Lower lobe of right lung (tissue), 2 donors: Measurements from ENCODE around the gene BEST1. TPM values are rescaled to one million over a fixed set of nuclear protein-coding genes. Genes with fewer than 3 reads are reported as not detected.
A peak's percentile ranks its signal among the peaks of the same experiment; 100 is the strongest.

Source experiments
- ATAC-seq, 2 donors: fragments of 200-7000 bp; cut with Tn5 transposase; one replicate each; pipeline ENCODE4 v1.9.1; 2020 to 2022; ENCODE audit warnings: mild to moderate bottlenecking in 2 of 2, moderate library complexity in 2 of 2
- DNase-seq: peaks from one replicate; pipeline ENCODE4 v3.0.0-alpha.2; 2020
- H3K27ac ChIP-seq: fragments of 200-600 bp; one replicate; pipeline ENCODE4 v1.8.0; 2022
- H3K27me3 ChIP-seq: fragments of 200-600 bp; one replicate; pipeline ENCODE4 v1.8.0; 2022; ENCODE audit warnings: low read depth
- H3K36me3 ChIP-seq: fragments of 200-600 bp; one replicate; pipeline ENCODE4 v1.8.0; 2022; ENCODE audit warnings: mild to moderate bottlenecking
- H3K4me1 ChIP-seq: fragments of 200-600 bp; one replicate; pipeline ENCODE4 v1.8.0; 2022
- H3K4me3 ChIP-seq: fragments of 200-600 bp; one replicate; pipeline ENCODE4 v1.8.0; 2022; ENCODE audit warnings: mild to moderate bottlenecking
- H3K9me3 ChIP-seq: fragments of 200-600 bp; one replicate; pipeline ENCODE4 v1.8.0; 2022
- CTCF ChIP-seq: fragments of 200-600 bp; IDR thresholded peaks from one replicate; pipeline ENCODE4 v1.8.0; 2022; ENCODE audit warnings: antibody characterized with exemption, mild to moderate bottlenecking
- intact Hi-C: fragments of 100-400 bp; cut with DNase I; formaldehyde crosslinking; loops from one replicate; pipeline ENCODE4 v1.11.0; 2022
- total RNA-seq: library from RNA; stranded (reverse); fragmentation: NEBNext Ultra II Directional; extraction: Animal tissue kit (Norgen Biotek cat#: 25700); gene quantifications from one replicate; pipeline ENCODE4 v1.2.1, GENCODE V29; 2021
- donor health status: DM: no; HTN: yes; CAD: no; lungs with severe emphysema.

BEST1 gene
- total RNA-seq, 1 donor from 2014 or later = 14.1 TPM

- Histone ChIP-seq H3K4me3 (no peak overlapping the region), H3K4me1 (peaks cover 95% of the 10 kb centered on the region), H3K27ac (peak overlapping the region; percentile 97), H3K9me3 (no peaks in the 10 kb centered on the region), H3K36me3 (no peaks in the 10 kb centered on the region), H3K27me3 (no peaks in the 10 kb centered on the region)
- DNase-seq = no peak
- no peak for TF ChIP-seq CTCF
- no peak for ATAC-seq
- intact Hi-C loops = no loop called here
Measured at GRCh38 chr11:61973476-61974162, 23.5 kb downstream of the BEST1 start.

GRCh38 chr11:61974766-61975631 is 24.8 kb downstream of the BEST1 start:
- Histone ChIP-seq H3K27me3 (no peaks in the 10 kb centered on the region), H3K4me3 (no peak overlapping the region), H3K4me1 (peaks cover 88% of the 10 kb centered on the region), H3K9me3 (no peaks in the 10 kb centered on the region), H3K27ac (no peak overlapping the region), H3K36me3 (no peaks in the 10 kb centered on the region)
- no peak for DNase-seq
- peak in 1 of 2 donors; percentile 4 for ATAC-seq
- intact Hi-C loops = no loop called here
- TF ChIP-seq CTCF = no peak

- Histone ChIP-seq H3K27me3 (no peaks in the 10 kb centered on the region), H3K36me3 (no peaks in the 10 kb centered on the region), H3K4me3 (no peak overlapping the region), H3K9me3 (no peaks in the 10 kb centered on the region), H3K4me1 (peaks cover 80% of the 10 kb centered on the region), H3K27ac (no peak overlapping the region)
- TF ChIP-seq CTCF = no peak
- intact Hi-C loops = no loop called here
- DNase-seq (no peak), ATAC-seq (no peak)
Measured at GRCh38 chr11:61975638-61976419, 25.7 kb downstream of the BEST1 start.

GRCh38 chr11:61976420-61976800 is 26.3 kb downstream of the BEST1 start:
- no peak for TF ChIP-seq CTCF
- intact Hi-C loops = no loop called here
- DNase-seq (no peak), ATAC-seq (no peak)
- Histone ChIP-seq H3K9me3 (no peaks in the 10 kb centered on the region), H3K4me1 (peaks cover 74% of the 10 kb centered on the region), H3K36me3 (no peaks in the 10 kb centered on the region), H3K27ac (no peak overlapping the region), H3K27me3 (no peaks in the 10 kb centered on the region), H3K4me3 (no peak overlapping the region)

- H3K27me3 ChIP-seq = no peaks in the 10 kb centered on the region
- no peak for DNase-seq
- no peak overlapping the region for H3K4me3 ChIP-seq
- TF ChIP-seq CTCF = no peak
- H3K36me3 ChIP-seq = no peaks in the 10 kb centered on the region
- no peak for ATAC-seq
- H3K27ac ChIP-seq = no peak overlapping the region
- intact Hi-C loops = no loop called here
- H3K9me3 ChIP-seq = no peaks in the 10 kb centered on the region
- H3K4me1 ChIP-seq = peaks cover 69% of the 10 kb centered on the region
Measured at GRCh38 chr11:61976813-61977475, 26.8 kb downstream of the BEST1 start.
